Erythroblast (primary cell): ENCODE data around the gene FTL.
A peak's percentile ranks its signal among the peaks of the same experiment; 100 is the strongest.

Experiments used
- DNase-seq, 2 experiments: peaks; one replicate each; lab custom pipeline; 2025; lab: John Stamatoyannopoulos, UW
- GATA1 ChIP-seq: IDR thresholded peaks from 2 replicates; pipeline ENCODE4 v1.6.1; 2011; ENCODE audit warnings: low read depth, mild to moderate bottlenecking, control low read depth, low read length, moderate library complexity
- POLR2A ChIP-seq: IDR thresholded peaks from 2 replicates; pipeline ENCODE4 v1.6.1; 2011; ENCODE audit warnings: mild to moderate bottlenecking, low read length

The FTL gene

GRCh38 chr19:48999481-49000325 is 34.6 kb downstream of the FTL start:
- DNase-seq: peak in 1 of 2 experiments; percentile 73
- TF ChIP-seq POLR2A (no peak), GATA1 (no peak)

GRCh38 chr19:49004133-49004532 is 39.0 kb downstream of the FTL start:
- TF ChIP-seq POLR2A (no peak), GATA1 (no peak)

GRCh38 chr19:49004964-49005614 is 40.0 kb downstream of the FTL start:
- no peak for DNase-seq
- TF ChIP-seq GATA1 (no peak), POLR2A (no peak)

More at GRCh38 chr19:49004133-49004532, 39.0 kb downstream of the FTL start:
- no peak for DNase-seq

- no peak for DNase-seq
- no peak for TF ChIP-seq POLR2A
- TF ChIP-seq GATA1: no peak
Observed at GRCh38 chr19:49006905-49007304, 41.8 kb downstream of the FTL start.

GRCh38 chr19:49009828-49010227 is 44.7 kb downstream of the FTL start:
- no peak for TF ChIP-seq GATA1
- no peak for TF ChIP-seq POLR2A
- no peak for DNase-seq

GRCh38 chr19:49010453-49010852 is 45.3 kb downstream of the FTL start:
- no peak for DNase-seq

GRCh38 chr19:49011194-49011593 is 46.1 kb downstream of the FTL start:
- no peak for DNase-seq
- TF ChIP-seq POLR2A (no peak), GATA1 (no peak)

More at GRCh38 chr19:49010453-49010852, 45.3 kb downstream of the FTL start:
- TF ChIP-seq GATA1 (no peak), POLR2A (no peak)

- no peak for DNase-seq
- no peak for TF ChIP-seq POLR2A
- no peak for TF ChIP-seq GATA1
Observed at GRCh38 chr19:49014123-49014869, 49.2 kb downstream of the FTL start.

GRCh38 chr19:49014870-49015255 is 49.8 kb downstream of the FTL start:
- TF ChIP-seq POLR2A: no peak
- TF ChIP-seq GATA1: no peak
- DNase-seq: no peak

GRCh38 chr19:49016067-49016839 is 51.1 kb downstream of the FTL start:
- TF ChIP-seq POLR2A: no peak
- TF ChIP-seq GATA1: no peak
- DNase-seq: no peak
